Tibial nerve (tissue), 3 donors: ENCODE measurements around the gene ZNF74.
"Not testable (repeated sequence)": the region's sequence is repeated elsewhere in the genome, so short reads cannot be mapped to it uniquely, and the experiment has no call there.

ENCODE experiments used
- CTCF ChIP-seq, 5 experiments: fragments of 200-600 bp in 3 of 5; fragments of 450-650 bp in 2 of 5; sonication (generic) in 3 of 5; IDR thresholded peaks; one replicate each; pipeline ENCODE4 v1.5.1; 2016 to 2019; ENCODE audit warnings: antibody characterized with exemption in 5 of 5, mild to moderate bottlenecking in 3 of 5, moderate library complexity in 2 of 5
- POLR2A ChIP-seq, 2 donors: fragments of 450-650 bp; IDR thresholded peaks; one replicate each; pipeline ENCODE4 v1.6.1; 2017; ENCODE audit warnings: antibody characterized with exemption in 2 of 2, mild to moderate bottlenecking in 2 of 2, moderate library complexity in 2 of 2

GRCh38 chr22:20376983-20377382 is 17.0 kb upstream of the ZNF74 start:
- TF ChIP-seq CTCF, POLR2A (IDR thresholded peaks at IDR 0.05): not testable (repeated sequence)
